Activated CD4-positive, alpha-beta T cell treated with anti-CD3 and anti-CD28 coated beads for 36 hours (primary cell): ENCODE measurements around the gene ZFY. TPM values are rescaled to one million over a fixed set of nuclear protein-coding genes. Genes with fewer than 3 reads are reported as not detected.
A peak's percentile ranks its signal among the peaks of the same experiment; 100 is the strongest.
"Not testable (repeated sequence)": the region's sequence is repeated elsewhere in the genome, so short reads cannot be mapped to it uniquely, and the experiment has no call there.

ENCODE experiments used
- ATAC-seq: fragments of 200-7000 bp; cut with Tn5 transposase; one replicate; pipeline ENCODE4 v1.10.0; 2021; ENCODE audit warnings: mild to moderate bottlenecking, moderate library complexity
- CTCF ChIA-PET: fragments of 350-600 bp; sonication (Branson Sonifier 250); formaldehyde crosslinking; loops from one replicate; lab custom pipeline; 2021; ENCODE audit warnings: antibody characterized with exemption; lab: Charles Lee
- POLR2A ChIA-PET: fragments of 350-600 bp; sonication (Branson Sonifier 250); formaldehyde crosslinking; loops from one replicate; lab custom pipeline; 2021; ENCODE audit warnings: antibody characterized with exemption, inconsistent platforms; lab: Charles Lee
- DNase-seq: peaks from one replicate; pipeline ENCODE4 v3.0.0-alpha.2; 2020
- H3K27ac Mint-ChIP-seq: one replicate; pipeline ENCODE4 v1.8.0; 2021; ENCODE audit warnings: mixed read lengths
- H3K27me3 Mint-ChIP-seq: one replicate; pipeline ENCODE4 v1.8.0; 2021; ENCODE audit warnings: mixed read lengths
- H3K36me3 Mint-ChIP-seq: one replicate; pipeline ENCODE4 v1.8.0; 2021; ENCODE audit warnings: low read depth, mixed read lengths
- H3K4me1 Mint-ChIP-seq: one replicate; pipeline ENCODE4 v1.8.0; 2021; ENCODE audit warnings: mixed read lengths
- H3K4me3 Mint-ChIP-seq: one replicate; pipeline ENCODE4 v1.8.0; 2021; ENCODE audit warnings: mild to moderate bottlenecking, moderate library complexity, mixed read lengths
- H3K9me3 Mint-ChIP-seq: one replicate; pipeline ENCODE4 v1.8.0; 2021; ENCODE audit warnings: low read depth, mixed read lengths
- intact Hi-C, 2 experiments: fragments of 100-400 bp; cut with DNase I in 1 of 2; cut with micrococcal nuclease in 1 of 2; formaldehyde crosslinking; loops; one replicate each; pipeline versions ENCODE4 v1.14.2 to v1.15.1; 2022 to 2024; cut with DNase I, micrococcal nuclease
- total RNA-seq, 2 experiments: library from RNA; stranded (reverse); gene quantifications; one replicate each; pipeline ENCODE4 v1.2.3, GENCODE V29; 2021

The ZFY gene
- total RNA-seq, 2 experiments from 2014 or later = 12.4 to 16.6 TPM

- intact Hi-C loops = no loop called here
- ChIA-PET POLR2A (no interaction called here), CTCF (no interaction called here)
- H3K27ac Mint-ChIP-seq = no peak overlapping the region
- peaks cover 21% of the 10 kb centered on the region for H3K36me3 Mint-ChIP-seq
- no peaks in the 10 kb centered on the region for H3K27me3 Mint-ChIP-seq
- no peak overlapping the region for H3K4me3 Mint-ChIP-seq
- H3K9me3 Mint-ChIP-seq = no peaks in the 10 kb centered on the region
- DNase-seq = no peak
- no peak for ATAC-seq
- H3K4me1 Mint-ChIP-seq = peaks cover 27% of the 10 kb centered on the region
Measured at GRCh38 chrY:2973110-2973751, 38.0 kb downstream of the ZFY start.

DNA sequence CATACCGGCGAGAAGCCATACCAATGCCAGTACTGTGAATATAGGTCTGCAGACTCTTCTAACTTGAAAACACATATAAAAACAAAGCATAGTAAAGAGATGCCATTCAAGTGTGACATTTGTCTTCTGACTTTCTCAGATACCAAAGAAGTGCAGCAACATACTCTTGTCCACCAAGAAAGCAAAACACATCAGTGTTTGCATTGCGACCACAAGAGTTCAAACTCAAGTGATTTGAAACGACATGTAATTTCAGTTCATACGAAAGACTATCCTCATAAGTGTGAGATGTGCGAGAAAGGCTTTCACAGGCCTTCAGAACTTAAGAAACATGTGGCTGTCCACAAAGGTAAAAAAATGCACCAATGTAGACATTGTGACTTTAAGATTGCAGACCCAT lies 44.1 kb downstream of the ZFY start:
- DNase-seq (no peak), ATAC-seq (no peak)
- Mint-ChIP-seq H3K27ac (no peak overlapping the region), H3K27me3 (no peaks in the 10 kb centered on the region), H3K4me3 (no peak overlapping the region), H3K9me3 (no peaks in the 10 kb centered on the region), H3K4me1 (no peaks in the 10 kb centered on the region), H3K36me3 (peaks cover 22% of the 10 kb centered on the region)
- POLR2A ChIA-PET = no interaction called here
- intact Hi-C loops = no loop called here
- CTCF ChIA-PET = no interaction called here

DNA sequence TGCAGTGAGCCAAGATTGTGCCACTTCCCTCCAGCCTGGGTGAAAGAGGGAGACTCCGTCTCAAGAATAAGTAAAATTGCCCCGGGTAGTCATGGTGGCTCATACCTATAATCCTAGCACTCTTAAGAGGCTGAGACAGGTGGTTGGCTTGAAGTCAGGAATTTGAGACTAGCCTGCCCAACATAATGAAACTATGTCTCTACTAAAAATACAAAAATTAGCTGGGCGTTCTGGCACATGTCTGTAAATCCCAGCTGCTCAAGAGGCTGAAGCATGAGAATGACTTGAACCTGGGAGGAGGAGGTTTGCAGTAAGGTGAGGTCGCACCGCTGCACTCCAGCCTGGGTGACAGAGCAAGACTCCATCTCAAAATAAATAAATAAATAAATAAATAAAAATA lies 49.3 kb downstream of the ZFY start:
- CTCF ChIA-PET = no interaction called here
- Mint-ChIP-seq H3K36me3 (peaks cover 2% of the 10 kb centered on the region), H3K9me3 (no peaks in the 10 kb centered on the region)

DNA sequence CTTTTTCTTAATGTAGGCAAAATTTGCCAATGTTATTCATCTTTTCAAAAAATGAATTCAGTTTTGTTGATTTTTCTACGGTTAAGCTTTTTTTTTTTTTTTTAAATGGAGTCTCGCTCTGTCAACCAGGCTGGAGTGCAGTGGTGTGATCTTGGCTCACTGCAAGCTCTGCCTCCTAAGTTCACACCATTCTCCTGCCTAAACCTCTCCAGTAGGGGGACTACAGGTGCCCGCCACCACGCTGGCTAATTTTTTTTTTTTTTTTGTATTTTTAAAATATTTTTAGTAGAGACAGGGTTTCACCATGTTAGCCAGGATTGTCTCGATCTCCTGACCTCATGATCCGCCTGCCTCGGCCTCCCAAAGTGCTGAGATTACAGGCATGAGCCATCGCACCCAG lies 52.0 kb downstream of the ZFY start:
- H3K4me1 Mint-ChIP-seq, H3K9me3 Mint-ChIP-seq, DNase-seq, ATAC-seq, POLR2A ChIA-PET, intact Hi-C loops, H3K36me3 Mint-ChIP-seq, H3K27ac Mint-ChIP-seq, H3K4me3 Mint-ChIP-seq, H3K27me3 Mint-ChIP-seq, CTCF ChIA-PET: not testable (repeated sequence)

More for the DNA sequence above, 49.3 kb downstream of the ZFY start:
- Mint-ChIP-seq H3K4me1 (no peaks in the 10 kb centered on the region), H3K27me3 (no peaks in the 10 kb centered on the region), H3K27ac (no peak overlapping the region), H3K4me3 (no peak overlapping the region)
- ATAC-seq (no peak), DNase-seq (no peak)
- POLR2A ChIA-PET = no interaction called here
- intact Hi-C loops = no loop called here

- DNase-seq, H3K36me3 Mint-ChIP-seq, H3K27ac Mint-ChIP-seq, H3K4me3 Mint-ChIP-seq, POLR2A ChIA-PET, intact Hi-C loops, ATAC-seq, H3K9me3 Mint-ChIP-seq, H3K27me3 Mint-ChIP-seq, CTCF ChIA-PET: not testable (repeated sequence)
- peaks cover 20% of the 10 kb centered on the region for H3K4me1 Mint-ChIP-seq
Measured at GRCh38 chrY:2997369-2997768, 62.2 kb downstream of the ZFY start.

DNA sequence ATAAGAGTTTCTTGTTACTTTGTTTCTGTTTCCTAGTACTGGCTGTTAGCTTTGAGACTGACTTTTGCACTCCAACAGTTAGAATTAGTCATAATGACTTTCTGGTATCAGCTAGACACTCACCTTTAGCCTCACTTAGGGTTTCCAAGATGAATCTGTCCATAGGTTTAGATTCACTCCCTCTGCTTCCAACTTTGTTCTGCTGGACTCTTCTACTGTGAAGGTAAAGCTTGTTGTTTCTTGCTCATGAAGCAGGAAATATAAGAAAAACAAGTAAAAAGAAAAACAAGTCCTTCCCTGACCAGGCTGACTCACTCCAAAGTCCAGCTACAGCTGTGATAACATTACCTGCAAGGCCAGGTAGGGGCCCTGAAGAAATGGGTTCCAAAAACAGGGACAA lies 67.0 kb downstream of the ZFY start:
- peaks cover 56% of the 10 kb centered on the region for H3K4me1 Mint-ChIP-seq
- ATAC-seq = peak; percentile 57
- H3K4me3 Mint-ChIP-seq = peak overlapping the region; percentile 84
- H3K36me3 Mint-ChIP-seq = peaks cover 2% of the 10 kb centered on the region
- intact Hi-C loops = loop anchor here (2.0 to 5.0 kb wide), 3 partner anchors 65 to 160 kb away; partner anchors contain the start of genes RPS4Y1 (in 2 of the 2) and ZFY (in 1 of the 2)
- DNase-seq = no peak
- ChIA-PET CTCF (interaction anchor here (0.8 to 1.1 kb wide), 3 partner anchors 11 to 183 kb away, joined by 3 to 4 read pairs (median 3); no protein-coding TSS in a partner anchor), POLR2A (no interaction called here)
- peak overlapping the region; percentile 94 for H3K27ac Mint-ChIP-seq
- no peaks in the 10 kb centered on the region for H3K9me3 Mint-ChIP-seq
- no peaks in the 10 kb centered on the region for H3K27me3 Mint-ChIP-seq

- ATAC-seq = peak; percentile 20
- intact Hi-C loops = loop anchor here (2.0 to 5.0 kb wide), 3 partner anchors 66 to 161 kb away; partner anchors contain the start of genes RPS4Y1 (in 2 of the 2) and ZFY (in 1 of the 2)
- H3K4me1 Mint-ChIP-seq = peaks cover 56% of the 10 kb centered on the region
- CTCF ChIA-PET = interaction anchor here (0.8 to 1.1 kb wide), 3 partner anchors 12 to 184 kb away, joined by 3 to 4 read pairs (median 3); no protein-coding TSS in a partner anchor
- H3K36me3 Mint-ChIP-seq = no peaks in the 10 kb centered on the region
- no peaks in the 10 kb centered on the region for H3K9me3 Mint-ChIP-seq
- POLR2A ChIA-PET = no interaction called here
- H3K27me3 Mint-ChIP-seq = no peaks in the 10 kb centered on the region
- peak; percentile 18 for DNase-seq
- H3K27ac Mint-ChIP-seq = peak overlapping the region; percentile 94
- peak overlapping the region; percentile 84 for H3K4me3 Mint-ChIP-seq
Measured at GRCh38 chrY:3002680-3003515, 67.7 kb downstream of the ZFY start.

DNA sequence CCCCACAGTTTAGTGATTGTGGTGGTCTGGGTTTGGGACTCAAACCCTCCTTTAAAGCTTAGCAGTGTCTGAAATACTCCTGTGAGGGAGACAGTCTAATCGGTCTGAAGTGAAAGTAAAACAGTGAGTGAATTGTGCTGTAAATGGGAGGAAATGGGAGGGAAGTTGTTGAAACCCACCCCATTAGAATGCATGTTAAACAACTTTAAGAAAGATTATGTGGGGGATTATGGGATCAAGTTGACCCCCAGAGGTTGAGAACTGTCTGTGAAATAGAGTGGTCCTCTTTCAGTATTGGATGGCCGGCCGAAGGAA lies 68.3 kb downstream of the ZFY start:
- no peak for DNase-seq
- H3K4me3 Mint-ChIP-seq = peak overlapping the region; percentile 84
- H3K4me1 Mint-ChIP-seq = peaks cover 57% of the 10 kb centered on the region
- no peaks in the 10 kb centered on the region for H3K36me3 Mint-ChIP-seq
- no peaks in the 10 kb centered on the region for H3K9me3 Mint-ChIP-seq
- ATAC-seq = peak; percentile 43
- ChIA-PET CTCF (no interaction called here), POLR2A (no interaction called here)
- peak overlapping the region; percentile 94 for H3K27ac Mint-ChIP-seq
- no peaks in the 10 kb centered on the region for H3K27me3 Mint-ChIP-seq
- intact Hi-C loops = loop anchor here (2.0 to 5.0 kb wide), 3 partner anchors 67 to 161 kb away; partner anchors contain the start of genes RPS4Y1 (in 2 of the 2) and ZFY (in 1 of the 2)

GRCh38 chrY:3003846-3004245 lies 68.7 kb downstream of the ZFY start:
- H3K27ac Mint-ChIP-seq = peak overlapping the region; percentile 94
- H3K4me3 Mint-ChIP-seq = peak overlapping the region; percentile 84
- POLR2A ChIA-PET = no interaction called here
- no peaks in the 10 kb centered on the region for H3K27me3 Mint-ChIP-seq
- peak; percentile 45 for DNase-seq
- intact Hi-C loops = loop anchor here (2.0 to 5.0 kb wide), 3 partner anchors 67 to 162 kb away; partner anchors contain the start of genes RPS4Y1 (in 2 of the 2) and ZFY (in 1 of the 2)
- CTCF ChIA-PET = no interaction called here
- no peaks in the 10 kb centered on the region for H3K36me3 Mint-ChIP-seq
- peaks cover 57% of the 10 kb centered on the region for H3K4me1 Mint-ChIP-seq
- no peaks in the 10 kb centered on the region for H3K9me3 Mint-ChIP-seq
- ATAC-seq = peak; percentile 76

GRCh38 chrY:3006031-3006430 lies 70.8 kb downstream of the ZFY start:
- H3K27ac Mint-ChIP-seq, H3K27me3 Mint-ChIP-seq, H3K36me3 Mint-ChIP-seq, H3K9me3 Mint-ChIP-seq, DNase-seq, ATAC-seq, POLR2A ChIA-PET, H3K4me3 Mint-ChIP-seq, intact Hi-C loops: not testable (repeated sequence)
- CTCF ChIA-PET = interaction anchor here (1.5 kb wide), 1 partner anchor 10 kb away, joined by 3 read pairs; no protein-coding TSS in a partner anchor
- peaks cover 49% of the 10 kb centered on the region for H3K4me1 Mint-ChIP-seq

- intact Hi-C loops = no loop called here
Measured at GRCh38 chrY:3007967-3008366, 72.8 kb downstream of the ZFY start.

More at GRCh38 chrY:3007967-3008366, 72.8 kb downstream of the ZFY start:
- POLR2A ChIA-PET = no interaction called here
- Mint-ChIP-seq H3K27me3 (no peaks in the 10 kb centered on the region), H3K27ac (no peak overlapping the region), H3K36me3 (no peaks in the 10 kb centered on the region), H3K4me1 (peaks cover 34% of the 10 kb centered on the region), H3K4me3 (no peak overlapping the region), H3K9me3 (no peaks in the 10 kb centered on the region)
- CTCF ChIA-PET = no interaction called here
- ATAC-seq (no peak), DNase-seq (no peak)
